Prostate gland (tissue), 2 donors: ENCODE measurements around the gene EPB41L2. TPM values are rescaled to one million over a fixed set of nuclear protein-coding genes. Genes with fewer than 3 reads are reported as not detected.

Experiments used
- DNase-seq: peaks from one replicate; pipeline ENCODE4 v3.0.0-alpha.2; 2019; ENCODE audit warnings: low spot score
- H3K27ac ChIP-seq, 2 donors: fragments of 200-600 bp; sonication (generic); 2 replicates each; pipeline ENCODE4 v1.5.1; 2017 to 2019
- H3K27me3 ChIP-seq: fragments of 200-600 bp; sonication (generic); replicated peaks from 2 replicates; pipeline ENCODE4 v1.5.1; 2019; ENCODE audit not compliant: insufficient read depth
- H3K36me3 ChIP-seq, 2 donors: fragments of 200-600 bp; sonication (generic); 1 replicate in 1 of 2; 2 replicates in 1 of 2; pipeline versions ENCODE4 v1.5.1 to v1.8.1; 2017 to 2019
- H3K4me1 ChIP-seq: fragments of 200-600 bp; sonication (generic); replicated peaks from 2 replicates; pipeline ENCODE4 v1.5.1; 2019
- H3K4me3 ChIP-seq, 2 donors: fragments of 200-600 bp; sonication (generic); 2 replicates each; pipeline ENCODE4 v1.5.1; 2017 to 2019
- H3K9me3 ChIP-seq: fragments of 200-600 bp; sonication (generic); 2 replicates; pipeline ENCODE4 v1.5.1; 2017
- POLR2A ChIP-seq: fragments of 450-650 bp; IDR thresholded peaks from one replicate; pipeline ENCODE4 v1.6.1; 2016; ENCODE audit warnings: antibody characterized with exemption, mild to moderate bottlenecking
- POLR2AphosphoS5 ChIP-seq: sonication (generic); formaldehyde crosslinking; IDR thresholded peaks from one replicate; pipeline ENCODE4 v1.6.1; 2017; ENCODE audit warnings: antibody characterized with exemption
- WGBS: methylation state at CpG from one replicate; pipeline ENCODE4 v1.1.5; 2018; 5-methylcytosine and 5-hydroxymethylcytosine counted together
- intact Hi-C: fragments of 100-400 bp; cut with DNase I; formaldehyde crosslinking; loops from one replicate; pipeline ENCODE4 v1.14.2; 2022
- total RNA-seq, 2 donors: library from RNA; depleted of rRNA; stranded (reverse); fragments of >200 nt; gene quantifications; one replicate each; pipeline ENCODE4 v1.1.0, GENCODE V29; 2016
- TF ChIP-seq, protein P1 (sequence below), 4 experiments: fragments of 200-600 bp in 2 of 4; fragments of 450-650 bp in 2 of 4; sonication (generic) in 2 of 4; IDR thresholded peaks; 1 replicate in 3 of 4; 2 replicates in 1 of 4; pipeline ENCODE4 v1.5.1; 2016 to 2019; ENCODE audit warnings: antibody characterized with exemption in 4 of 4, mild to moderate bottlenecking in 2 of 4, moderate library complexity in 2 of 4

The EPB41L2 gene
- total RNA-seq, 2 donors from 2014 or later: 11.9 to 105 TPM

DNA sequence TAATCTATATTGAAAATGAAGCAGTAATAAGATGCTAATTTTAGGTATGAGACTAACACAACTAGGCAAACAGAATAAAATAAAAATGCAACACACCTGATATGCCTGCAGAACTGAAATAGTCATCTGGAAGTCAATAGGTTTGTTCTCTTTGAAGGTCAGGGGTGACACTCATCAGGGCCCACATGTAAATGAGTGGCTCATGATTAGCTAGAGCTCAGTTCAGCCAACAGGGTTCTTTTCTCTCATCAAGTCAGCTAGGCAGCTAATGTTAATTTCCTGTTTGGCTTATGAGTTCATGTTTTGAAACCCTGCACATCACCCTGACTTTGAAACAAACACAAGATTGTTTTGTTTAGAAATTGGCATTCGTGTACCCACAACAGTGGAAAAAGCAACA, 212.0 kb downstream of the EPB41L2 start:
- no peaks in the 10 kb centered on the region for H3K9me3 ChIP-seq
- H3K36me3 ChIP-seq: no peaks in the 10 kb centered on the region
- no peak for TF ChIP-seq POLR2A
- TF ChIP-seq, protein P1, sequence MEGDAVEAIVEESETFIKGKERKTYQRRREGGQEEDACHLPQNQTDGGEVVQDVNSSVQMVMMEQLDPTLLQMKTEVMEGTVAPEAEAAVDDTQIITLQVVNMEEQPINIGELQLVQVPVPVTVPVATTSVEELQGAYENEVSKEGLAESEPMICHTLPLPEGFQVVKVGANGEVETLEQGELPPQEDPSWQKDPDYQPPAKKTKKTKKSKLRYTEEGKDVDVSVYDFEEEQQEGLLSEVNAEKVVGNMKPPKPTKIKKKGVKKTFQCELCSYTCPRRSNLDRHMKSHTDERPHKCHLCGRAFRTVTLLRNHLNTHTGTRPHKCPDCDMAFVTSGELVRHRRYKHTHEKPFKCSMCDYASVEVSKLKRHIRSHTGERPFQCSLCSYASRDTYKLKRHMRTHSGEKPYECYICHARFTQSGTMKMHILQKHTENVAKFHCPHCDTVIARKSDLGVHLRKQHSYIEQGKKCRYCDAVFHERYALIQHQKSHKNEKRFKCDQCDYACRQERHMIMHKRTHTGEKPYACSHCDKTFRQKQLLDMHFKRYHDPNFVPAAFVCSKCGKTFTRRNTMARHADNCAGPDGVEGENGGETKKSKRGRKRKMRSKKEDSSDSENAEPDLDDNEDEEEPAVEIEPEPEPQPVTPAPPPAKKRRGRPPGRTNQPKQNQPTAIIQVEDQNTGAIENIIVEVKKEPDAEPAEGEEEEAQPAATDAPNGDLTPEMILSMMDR (IDR thresholded peaks at IDR 0.05): no peak
- TF ChIP-seq POLR2AphosphoS5: no peak
- H3K4me1 ChIP-seq: no peaks in the 10 kb centered on the region
- intact Hi-C loops: no loop called here
- no peak for DNase-seq
- H3K4me3 ChIP-seq: no peak overlapping the region
- H3K27ac ChIP-seq: no peak overlapping the region
- H3K27me3 ChIP-seq: no peaks in the 10 kb centered on the region
- WGBS: 94% methylated on average over 1 of the region's 1 CpG

DNA sequence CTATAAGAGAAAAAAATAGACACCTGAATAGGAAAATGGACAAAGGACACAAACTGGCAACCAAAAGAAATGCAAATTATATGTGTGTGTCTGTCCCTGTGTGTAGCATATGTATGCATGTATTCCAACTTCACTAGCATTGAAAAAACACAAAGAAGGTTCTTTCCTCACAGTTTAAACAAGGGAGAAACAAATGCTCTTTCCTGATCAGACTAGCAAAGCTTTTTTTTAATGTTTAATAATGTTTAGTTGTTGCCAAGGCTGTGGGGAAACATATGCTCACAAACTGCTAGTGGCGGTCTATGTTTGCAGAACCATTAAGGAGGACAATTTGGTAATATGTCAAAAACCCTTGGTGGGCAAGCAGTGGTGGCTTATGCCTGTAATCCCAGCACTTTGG, 213.5 kb downstream of the EPB41L2 start:
- no peaks in the 10 kb centered on the region for H3K9me3 ChIP-seq
- no peak overlapping the region for H3K27ac ChIP-seq
- H3K4me1 ChIP-seq: no peaks in the 10 kb centered on the region
- H3K27me3 ChIP-seq: no peaks in the 10 kb centered on the region
- no peak overlapping the region for H3K4me3 ChIP-seq
- no peaks in the 10 kb centered on the region for H3K36me3 ChIP-seq
- no peak for TF ChIP-seq POLR2AphosphoS5
- TF ChIP-seq, protein P1 (IDR thresholded peaks at IDR 0.05): no peak
- no peak for TF ChIP-seq POLR2A
- 62% methylated on average over 1 of the region's 1 CpG for WGBS
- DNase-seq: no peak
- intact Hi-C loops: no loop called here

DNA sequence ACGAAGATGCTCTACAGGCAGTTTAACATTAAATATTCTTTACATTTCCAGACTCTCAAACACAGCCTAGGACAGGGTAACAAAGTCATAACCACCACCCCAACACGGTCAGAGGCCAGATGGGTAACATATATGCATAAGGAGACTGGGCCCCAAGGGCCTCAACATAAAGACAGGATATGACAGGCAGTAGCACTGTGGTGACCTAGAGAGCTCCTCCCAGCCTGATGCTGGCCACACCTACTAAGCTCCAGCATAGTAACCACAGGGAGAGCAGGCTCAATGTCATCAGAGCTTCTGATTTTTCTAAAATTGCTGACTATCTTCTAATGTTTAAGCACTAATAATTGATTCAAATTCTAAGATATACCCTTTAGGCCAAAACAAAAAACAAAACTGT, 214.1 kb downstream of the EPB41L2 start:
- Histone ChIP-seq H3K4me1 (no peaks in the 10 kb centered on the region), H3K9me3 (no peaks in the 10 kb centered on the region), H3K36me3 (no peaks in the 10 kb centered on the region), H3K27me3 (no peaks in the 10 kb centered on the region), H3K4me3 (no peak overlapping the region), H3K27ac (no peak overlapping the region)
- WGBS: 86% methylated on average over 2 of the region's 2 CpGs
- intact Hi-C loops: no loop called here
- TF ChIP-seq, protein P1 (IDR thresholded peaks at IDR 0.05): no peak
- TF ChIP-seq POLR2A: no peak
- TF ChIP-seq POLR2AphosphoS5: no peak
- no peak for DNase-seq

DNA sequence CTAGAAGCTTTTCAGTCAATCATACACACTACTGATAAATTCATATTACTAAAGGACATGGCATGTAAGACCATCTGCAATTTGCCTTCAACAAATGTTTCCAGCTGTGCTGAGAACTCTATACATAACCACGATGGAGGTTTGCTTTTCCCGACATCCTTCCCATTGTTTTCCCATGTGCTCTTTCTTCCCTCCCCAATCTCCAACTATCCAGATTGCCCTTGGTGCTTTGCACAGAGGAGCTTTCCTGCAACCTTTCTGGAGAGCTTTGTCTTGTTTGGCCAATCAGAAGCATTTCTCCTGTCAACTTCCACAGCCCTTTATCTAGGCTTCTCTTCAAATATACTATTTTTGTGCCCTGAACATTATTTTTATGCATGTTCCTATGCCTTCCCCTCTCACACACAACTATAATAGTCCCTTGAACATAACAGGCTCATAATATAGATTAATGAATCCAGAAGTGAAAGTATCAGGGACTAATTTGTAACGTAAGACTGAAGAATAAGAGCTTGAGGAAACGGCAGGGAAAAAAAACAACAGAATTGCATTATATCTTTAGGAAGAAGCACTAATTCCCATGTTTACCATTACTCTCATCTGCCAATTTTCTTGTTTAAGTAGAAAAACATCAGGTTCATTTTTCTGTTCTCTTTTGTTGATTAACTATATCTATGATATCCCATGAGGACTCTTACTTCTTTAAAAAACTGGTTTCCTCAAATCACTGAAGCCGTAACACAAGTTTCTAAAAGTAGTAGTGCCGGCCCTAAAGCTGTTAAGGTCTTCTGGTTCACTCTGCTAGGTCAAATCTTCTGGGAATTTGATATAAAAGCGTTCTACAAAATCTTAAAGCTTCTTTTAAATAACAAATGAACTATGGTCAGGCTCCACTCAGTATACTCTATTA, 215.8 kb downstream of the EPB41L2 start:
- Histone ChIP-seq H3K9me3 (no peaks in the 10 kb centered on the region), H3K4me1 (no peaks in the 10 kb centered on the region), H3K27me3 (no peaks in the 10 kb centered on the region), H3K27ac (no peak overlapping the region), H3K36me3 (no peaks in the 10 kb centered on the region), H3K4me3 (no peak overlapping the region)
- no peak for DNase-seq
- intact Hi-C loops: no loop called here
- TF ChIP-seq POLR2A (no peak), POLR2AphosphoS5 (no peak)
- WGBS: 83% methylated on average over 7 of the region's 7 CpGs

DNA sequence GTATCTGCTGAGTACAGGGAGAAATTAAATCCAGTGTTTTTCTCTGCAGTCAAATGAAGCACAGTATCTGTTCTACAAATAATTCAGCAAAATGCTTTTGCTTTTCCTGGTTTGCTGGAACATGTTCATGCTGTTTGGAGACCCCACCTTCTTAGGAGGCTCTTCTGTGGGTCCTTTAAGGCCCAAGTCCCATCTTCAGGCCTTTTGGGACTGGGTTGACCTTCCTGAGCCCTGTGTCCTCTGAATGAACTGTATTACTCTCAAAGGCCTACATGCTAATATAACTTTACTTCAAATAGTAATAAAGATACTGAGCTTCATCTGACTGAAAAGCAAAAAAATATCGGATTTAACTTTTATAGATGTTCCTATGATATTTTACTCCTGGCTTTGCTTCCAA, 216.5 kb downstream of the EPB41L2 start:
- 55% methylated on average over 1 of the region's 1 CpG for WGBS
- H3K4me3 ChIP-seq: no peak overlapping the region
- DNase-seq: no peak
- H3K27me3 ChIP-seq: no peaks in the 10 kb centered on the region
- intact Hi-C loops: no loop called here
- no peaks in the 10 kb centered on the region for H3K36me3 ChIP-seq
- no peak overlapping the region for H3K27ac ChIP-seq
- TF ChIP-seq POLR2A (no peak), POLR2AphosphoS5 (no peak)
- TF ChIP-seq, protein P1 (IDR thresholded peaks at IDR 0.05): no peak
- H3K4me1 ChIP-seq: no peaks in the 10 kb centered on the region
- no peaks in the 10 kb centered on the region for H3K9me3 ChIP-seq
